DND-41 (cell line): ENCODE data around the gene C12orf56.

Source experiments
- EZH2 ChIP-seq: IDR thresholded peaks from 3 replicates; pipeline ENCODE4 v1.6.1; 2012; ENCODE audit warnings: borderline replicate concordance, low read depth, mild to moderate bottlenecking, moderate library complexity, low read length, inconsistent platforms; ENCODE audit not compliant: severe bottlenecking
- TF ChIP-seq, protein P1 (sequence below): IDR thresholded peaks from 2 replicates; pipeline ENCODE4 v1.5.1; 2012; ENCODE audit warnings: borderline replicate concordance, low read length, moderate library complexity, mild to moderate bottlenecking; ENCODE audit not compliant: poor library complexity, severe bottlenecking; ENCODE audit errors: extremely low read depth

DNA sequence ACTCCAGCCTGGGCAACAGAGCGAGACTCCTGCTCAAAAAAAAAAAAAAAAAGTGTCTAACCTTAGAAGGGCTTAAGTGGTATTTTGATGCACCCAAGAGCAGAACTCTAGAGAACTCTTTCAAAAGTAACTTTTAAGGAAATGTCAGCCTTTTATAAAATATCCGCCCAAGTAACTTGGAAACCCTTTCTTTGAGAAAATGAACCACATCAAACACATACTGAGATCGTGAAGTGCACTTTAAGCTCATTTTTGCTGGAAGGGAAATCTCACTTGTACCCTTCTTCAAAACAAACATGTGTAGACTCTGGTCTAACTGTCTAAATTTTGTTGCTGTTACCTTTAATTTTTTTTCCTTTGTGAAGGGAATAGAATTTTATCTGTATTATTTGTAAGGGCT lies 5.5 kb downstream of the C12orf56 start:
- TF ChIP-seq, protein P1, sequence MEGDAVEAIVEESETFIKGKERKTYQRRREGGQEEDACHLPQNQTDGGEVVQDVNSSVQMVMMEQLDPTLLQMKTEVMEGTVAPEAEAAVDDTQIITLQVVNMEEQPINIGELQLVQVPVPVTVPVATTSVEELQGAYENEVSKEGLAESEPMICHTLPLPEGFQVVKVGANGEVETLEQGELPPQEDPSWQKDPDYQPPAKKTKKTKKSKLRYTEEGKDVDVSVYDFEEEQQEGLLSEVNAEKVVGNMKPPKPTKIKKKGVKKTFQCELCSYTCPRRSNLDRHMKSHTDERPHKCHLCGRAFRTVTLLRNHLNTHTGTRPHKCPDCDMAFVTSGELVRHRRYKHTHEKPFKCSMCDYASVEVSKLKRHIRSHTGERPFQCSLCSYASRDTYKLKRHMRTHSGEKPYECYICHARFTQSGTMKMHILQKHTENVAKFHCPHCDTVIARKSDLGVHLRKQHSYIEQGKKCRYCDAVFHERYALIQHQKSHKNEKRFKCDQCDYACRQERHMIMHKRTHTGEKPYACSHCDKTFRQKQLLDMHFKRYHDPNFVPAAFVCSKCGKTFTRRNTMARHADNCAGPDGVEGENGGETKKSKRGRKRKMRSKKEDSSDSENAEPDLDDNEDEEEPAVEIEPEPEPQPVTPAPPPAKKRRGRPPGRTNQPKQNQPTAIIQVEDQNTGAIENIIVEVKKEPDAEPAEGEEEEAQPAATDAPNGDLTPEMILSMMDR = no peak
- no peak for TF ChIP-seq EZH2
